GM19025 (cell line): ENCODE measurements around the gene KLHDC8B.

Experiments used
- ATAC-seq: cut with Tn5 transposase; IDR thresholded peaks from one replicate; pipeline ENCODE4 v1.9.1; 2021; ENCODE audit warnings: mild to moderate bottlenecking, low read depth, moderate library complexity; ENCODE audit not compliant: unreplicated experiment

Gene KLHDC8B

GRCh38 chr3:49171119-49171774 lies at the start of gene KLHDC8B:
Gene KLHDC8B, plus strand, starts transcription at chr3:49171598. Its CDS starts 1,172 bp downstream, at chr3:49172770.
- no peak for ATAC-seq

- ATAC-seq = no peak
Measured at GRCh38 chr3:49122022-49122421, 49.4 kb upstream of the KLHDC8B start.

- no peak for ATAC-seq
Measured at GRCh38 chr3:49122451-49122850, 48.9 kb upstream of the KLHDC8B start.

- ATAC-seq = no peak
Measured at GRCh38 chr3:49122886-49123545, 48.4 kb upstream of the KLHDC8B start.

GRCh38 chr3:49123687-49124086 lies 47.7 kb upstream of the KLHDC8B start:
- ATAC-seq = no peak

- no peak for ATAC-seq
Measured at GRCh38 chr3:49124203-49124602, 47.2 kb upstream of the KLHDC8B start.

GRCh38 chr3:49124991-49125670 lies 46.3 kb upstream of the KLHDC8B start:
- ATAC-seq = no peak

- no peak for ATAC-seq
Measured at GRCh38 chr3:49131040-49131439, 40.4 kb upstream of the KLHDC8B start.

GRCh38 chr3:49131576-49131975 lies 39.8 kb upstream of the KLHDC8B start:
- ATAC-seq = no peak

- ATAC-seq = no peak
Measured at GRCh38 chr3:49132073-49132436, 39.3 kb upstream of the KLHDC8B start.

- no peak for ATAC-seq
Measured at GRCh38 chr3:49132437-49133225, 38.8 kb upstream of the KLHDC8B start, which contains the start of gene LAMB2. Gene LAMB2, minus strand, starts transcription at chr3:49133050. Its CDS starts 183 bp downstream, at chr3:49132867.

- ATAC-seq = no peak
Measured at GRCh38 chr3:49133226-49133951, 38.0 kb upstream of the KLHDC8B start.

GRCh38 chr3:49134471-49135265 lies 36.7 kb upstream of the KLHDC8B start:
- ATAC-seq = no peak

GRCh38 chr3:49135499-49135898 lies 35.9 kb upstream of the KLHDC8B start:
- no peak for ATAC-seq

- ATAC-seq = no peak
Measured at GRCh38 chr3:49140080-49140479, 31.3 kb upstream of the KLHDC8B start.

GRCh38 chr3:49148159-49148558 lies 23.2 kb upstream of the KLHDC8B start:
- no peak for ATAC-seq

- no peak for ATAC-seq
Measured at GRCh38 chr3:49151610-49152009, 19.8 kb upstream of the KLHDC8B start.

- ATAC-seq = no peak
Measured at GRCh38 chr3:49153349-49153912, 18.0 kb upstream of the KLHDC8B start.

GRCh38 chr3:49157289-49157688 lies 14.1 kb upstream of the KLHDC8B start:
- ATAC-seq = no peak
